RWPE2 (cell line): ENCODE results near the gene RXRA.
A peak's percentile ranks its signal among the peaks of the same experiment; 100 is the strongest.

ENCODE experiments used
- ATAC-seq: fragments of 200-7000 bp; cut with Tn5 transposase; 3 replicates; pipeline ENCODE4 v1.9.1; 2021; ENCODE audit warnings: low read depth
- DNase-seq: peaks from one replicate; pipeline ENCODE4 v3.0.0-alpha.2; 2020; ENCODE audit warnings: low spot score
- H3K27ac ChIP-seq: fragments of 450-650 bp; 2 replicates; pipeline ENCODE4 v1.5.1; 2017; ENCODE audit warnings: mild to moderate bottlenecking; ENCODE audit not compliant: poor library complexity, severe bottlenecking
- H3K27me3 ChIP-seq: fragments of 250-450 bp; sonication (Bioruptor Pico); 2 replicates; pipeline ENCODE4 v1.5.1; 2021; ENCODE audit warnings: mild to moderate bottlenecking, moderate library complexity; ENCODE audit not compliant: insufficient read depth, poor library complexity, severe bottlenecking
- H3K36me3 ChIP-seq: fragments of 250-450 bp; sonication (Bioruptor Pico); 2 replicates; pipeline ENCODE4 v1.5.1; 2020; ENCODE audit warnings: low read depth, mild to moderate bottlenecking, moderate library complexity
- H3K4me1 ChIP-seq: fragments of 250-450 bp; sonication (Bioruptor Pico); 2 replicates; pipeline ENCODE4 v1.5.1; 2021; ENCODE audit warnings: mild to moderate bottlenecking, moderate library complexity; ENCODE audit not compliant: insufficient read depth, poor library complexity, severe bottlenecking
- H3K4me3 ChIP-seq: fragments of 250-450 bp; sonication (Bioruptor Pico); 2 replicates; pipeline ENCODE4 v1.5.1; 2021; ENCODE audit warnings: mild to moderate bottlenecking, moderate library complexity; ENCODE audit not compliant: severe bottlenecking
- H3K9me3 ChIP-seq: fragments of 250-450 bp; sonication (Bioruptor Pico); 2 replicates; pipeline ENCODE4 v1.5.1; 2021; ENCODE audit warnings: mild to moderate bottlenecking, moderate library complexity; ENCODE audit not compliant: severe bottlenecking
- TF ChIP-seq, protein P1 (sequence below): fragments of 450-650 bp; IDR thresholded peaks from one replicate; pipeline ENCODE4 v1.5.1; 2017; ENCODE audit warnings: mild to moderate bottlenecking, moderate library complexity; ENCODE audit not compliant: poor library complexity, severe bottlenecking

RXRA gene

DNA sequence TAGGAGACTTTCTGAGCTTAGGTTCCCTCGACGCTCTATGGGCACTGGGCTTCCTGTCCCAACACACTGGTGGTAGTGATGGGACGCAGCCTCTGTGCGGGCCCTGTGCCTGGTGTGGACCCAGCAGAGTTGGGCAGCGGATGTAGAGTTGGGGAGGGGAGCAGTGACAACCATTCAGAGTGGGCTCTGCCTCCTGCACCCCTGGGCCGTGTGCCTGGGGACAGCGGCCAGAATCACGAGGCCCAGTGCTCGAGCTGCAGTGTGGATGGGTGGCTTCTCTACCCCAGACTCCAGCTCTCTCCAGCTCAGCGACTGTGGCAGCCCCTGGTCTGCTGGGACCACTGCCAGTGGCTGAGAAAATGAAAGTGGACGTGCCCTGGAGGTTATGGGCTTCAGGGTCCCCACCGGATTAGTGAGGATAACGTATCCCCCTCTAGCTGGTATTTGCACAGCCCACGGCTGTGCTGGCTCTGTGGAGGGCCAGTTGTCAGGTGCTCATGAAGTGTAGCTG lies 18.6 kb downstream of the RXRA start:
- Histone ChIP-seq H3K9me3 (no peaks in the 10 kb centered on the region), H3K27ac (peak overlapping the region; percentile 24), H3K4me1 (peaks cover 4% of the 10 kb centered on the region), H3K4me3 (no peak overlapping the region), H3K36me3 (no peaks in the 10 kb centered on the region), H3K27me3 (no peaks in the 10 kb centered on the region)
- TF ChIP-seq, protein P1, sequence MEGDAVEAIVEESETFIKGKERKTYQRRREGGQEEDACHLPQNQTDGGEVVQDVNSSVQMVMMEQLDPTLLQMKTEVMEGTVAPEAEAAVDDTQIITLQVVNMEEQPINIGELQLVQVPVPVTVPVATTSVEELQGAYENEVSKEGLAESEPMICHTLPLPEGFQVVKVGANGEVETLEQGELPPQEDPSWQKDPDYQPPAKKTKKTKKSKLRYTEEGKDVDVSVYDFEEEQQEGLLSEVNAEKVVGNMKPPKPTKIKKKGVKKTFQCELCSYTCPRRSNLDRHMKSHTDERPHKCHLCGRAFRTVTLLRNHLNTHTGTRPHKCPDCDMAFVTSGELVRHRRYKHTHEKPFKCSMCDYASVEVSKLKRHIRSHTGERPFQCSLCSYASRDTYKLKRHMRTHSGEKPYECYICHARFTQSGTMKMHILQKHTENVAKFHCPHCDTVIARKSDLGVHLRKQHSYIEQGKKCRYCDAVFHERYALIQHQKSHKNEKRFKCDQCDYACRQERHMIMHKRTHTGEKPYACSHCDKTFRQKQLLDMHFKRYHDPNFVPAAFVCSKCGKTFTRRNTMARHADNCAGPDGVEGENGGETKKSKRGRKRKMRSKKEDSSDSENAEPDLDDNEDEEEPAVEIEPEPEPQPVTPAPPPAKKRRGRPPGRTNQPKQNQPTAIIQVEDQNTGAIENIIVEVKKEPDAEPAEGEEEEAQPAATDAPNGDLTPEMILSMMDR = no peak
- DNase-seq (no peak), ATAC-seq (no peak)

- peaks cover 4% of the 10 kb centered on the region for H3K4me1 ChIP-seq
- TF ChIP-seq, protein P1 = no peak
- H3K9me3 ChIP-seq = no peaks in the 10 kb centered on the region
- H3K27me3 ChIP-seq = no peaks in the 10 kb centered on the region
- H3K4me3 ChIP-seq = no peak overlapping the region
- H3K36me3 ChIP-seq = no peaks in the 10 kb centered on the region
- no peak for ATAC-seq
- no peak for DNase-seq
- no peak overlapping the region for H3K27ac ChIP-seq
Measured at GRCh38 chr9:134345737-134346136, 19.5 kb downstream of the RXRA start.

GRCh38 chr9:134346151-134346550 lies 19.9 kb downstream of the RXRA start:
- TF ChIP-seq, protein P1 = no peak
- H3K27me3 ChIP-seq = no peaks in the 10 kb centered on the region
- peaks cover 4% of the 10 kb centered on the region for H3K4me1 ChIP-seq
- no peak overlapping the region for H3K4me3 ChIP-seq
- DNase-seq = no peak
- no peak for ATAC-seq
- no peaks in the 10 kb centered on the region for H3K9me3 ChIP-seq
- no peak overlapping the region for H3K27ac ChIP-seq
- H3K36me3 ChIP-seq = no peaks in the 10 kb centered on the region

GRCh38 chr9:134346840-134347583 lies 20.8 kb downstream of the RXRA start:
- H3K27ac ChIP-seq = no peak overlapping the region
- peaks cover 4% of the 10 kb centered on the region for H3K4me1 ChIP-seq
- H3K27me3 ChIP-seq = no peaks in the 10 kb centered on the region
- DNase-seq = no peak
- no peaks in the 10 kb centered on the region for H3K9me3 ChIP-seq
- TF ChIP-seq, protein P1 = no peak
- ATAC-seq = no peak
- no peaks in the 10 kb centered on the region for H3K36me3 ChIP-seq
- no peak overlapping the region for H3K4me3 ChIP-seq

- ATAC-seq (no peak), DNase-seq (no peak)
- TF ChIP-seq, protein P1 = no peak
- no peak overlapping the region for H3K4me3 ChIP-seq
- H3K27me3 ChIP-seq = no peaks in the 10 kb centered on the region
- no peaks in the 10 kb centered on the region for H3K9me3 ChIP-seq
- no peak overlapping the region for H3K27ac ChIP-seq
- H3K4me1 ChIP-seq = peaks cover 4% of the 10 kb centered on the region
- H3K36me3 ChIP-seq = no peaks in the 10 kb centered on the region
Measured at GRCh38 chr9:134347996-134348395, 21.7 kb downstream of the RXRA start.
